Colonic mucosa (tissue), 4 donors: Measurements from ENCODE around the gene CD101. TPM values are rescaled to one million over a fixed set of nuclear protein-coding genes. Genes with fewer than 3 reads are reported as not detected.

Source experiments
- DNase-seq: peaks from one replicate; pipeline ENCODE4 v3.0.0-alpha.2; 2020
- H3K27ac ChIP-seq: fragments of 200-600 bp; one replicate; pipeline ENCODE4 v1.8.0; 2021
- H3K27me3 ChIP-seq: fragments of 200-600 bp; one replicate; pipeline ENCODE4 v1.8.0; 2021
- H3K36me3 ChIP-seq: fragments of 200-600 bp; one replicate; pipeline ENCODE4 v1.8.0; 2021
- H3K4me1 ChIP-seq: fragments of 200-600 bp; one replicate; pipeline ENCODE4 v1.8.0; 2021; ENCODE audit warnings: mild to moderate bottlenecking
- H3K4me3 ChIP-seq: fragments of 200-600 bp; one replicate; pipeline ENCODE4 v1.8.0; 2021
- H3K9ac ChIP-seq, 2 donors: one replicate each; pipeline ENCODE4 v1.7.0; 2013; ENCODE audit warnings: control low read depth in 2 of 2, low read depth in 2 of 2, low read length in 2 of 2
- H3K9me3 ChIP-seq: fragments of 200-600 bp; one replicate; pipeline ENCODE4 v1.8.0; 2021
- CTCF ChIP-seq: fragments of 200-600 bp; IDR thresholded peaks from one replicate; pipeline ENCODE4 v1.8.0; 2022; ENCODE audit warnings: antibody characterized with exemption, mild to moderate bottlenecking
- intact Hi-C: fragments of 100-400 bp; cut with DNase I; formaldehyde crosslinking; loops from one replicate; pipeline ENCODE4 v1.14.1; 2022
- total RNA-seq, 2 donors: library from RNA; stranded (reverse); fragmentation: NEBNext Ultra II Directional in 1 of 2; extraction: Animal tissue kit (Norgen Biotek cat#: 25700) in 1 of 2; gene quantifications; one replicate each; pipeline ENCODE4 v1.2.1, GENCODE V29; 2021
- donor health status: healthy.
- donor health status: DM: no; HTN: no; CAD: no.
- donor health status: DM: no; HTN: no; CAD: no.

Gene CD101
- total RNA-seq, 2 donors from 2014 or later: 1.8 to 1.9 TPM

GRCh38 chr1:117049857-117050256 lies 48.3 kb downstream of the CD101 start:
- no peak overlapping the region for H3K4me3 ChIP-seq
- no peak for DNase-seq
- no peak for TF ChIP-seq CTCF
- intact Hi-C loops: loop anchor here (10.0 kb wide), 2 partner anchors 65 to 195 kb away; no protein-coding TSS in a partner anchor
- H3K9me3 ChIP-seq: no peaks in the 10 kb centered on the region
- H3K36me3 ChIP-seq: no peaks in the 10 kb centered on the region
- no peaks in the 10 kb centered on the region for H3K27me3 ChIP-seq
- H3K9ac ChIP-seq: no peak overlapping the region
- H3K4me1 ChIP-seq: no peaks in the 10 kb centered on the region
- H3K27ac ChIP-seq: no peak overlapping the region

GRCh38 chr1:117051224-117052064 lies 49.9 kb downstream of the CD101 start:
- DNase-seq: peak; percentile 69
- Histone ChIP-seq H3K36me3 (no peaks in the 10 kb centered on the region), H3K27ac (peak overlapping the region; percentile 64), H3K4me3 (no peak overlapping the region), H3K9ac (peak overlapping the region in 1 of 2 donors; percentile 36), H3K4me1 (no peaks in the 10 kb centered on the region), H3K9me3 (no peaks in the 10 kb centered on the region), H3K27me3 (no peaks in the 10 kb centered on the region)
- intact Hi-C loops: loop anchor here (10.0 kb wide), 2 partner anchors 67 to 197 kb away; no protein-coding TSS in a partner anchor
- no peak for TF ChIP-seq CTCF

- Histone ChIP-seq H3K27ac (no peak overlapping the region), H3K9ac (no peak overlapping the region), H3K9me3 (no peaks in the 10 kb centered on the region), H3K27me3 (no peaks in the 10 kb centered on the region), H3K4me3 (no peak overlapping the region), H3K36me3 (no peaks in the 10 kb centered on the region), H3K4me1 (no peaks in the 10 kb centered on the region)
- intact Hi-C loops: loop anchor here (10.0 kb wide), 2 partner anchors 69 to 199 kb away; no protein-coding TSS in a partner anchor
- no peak for DNase-seq
- TF ChIP-seq CTCF: no peak
Observed at GRCh38 chr1:117054068-117054467, 52.5 kb downstream of the CD101 start.

- H3K4me1 ChIP-seq: no peaks in the 10 kb centered on the region
- H3K9ac ChIP-seq: peak overlapping the region in 1 of 2 donors; percentile 97
- no peak for DNase-seq
- H3K9me3 ChIP-seq: no peaks in the 10 kb centered on the region
- no peaks in the 10 kb centered on the region for H3K36me3 ChIP-seq
- H3K27me3 ChIP-seq: no peaks in the 10 kb centered on the region
- intact Hi-C loops: loop anchor here (5.0 to 10.0 kb wide), 4 partner anchors 74 to 487 kb away; partner anchors contain the start of gene CD58
- peak overlapping the region; percentile 77 for H3K27ac ChIP-seq
- no peak for TF ChIP-seq CTCF
- peak overlapping the region; percentile 88 for H3K4me3 ChIP-seq
Observed at GRCh38 chr1:117058810-117059209, 57.2 kb downstream of the CD101 start.

GRCh38 chr1:117059334-117059677 lies 57.7 kb downstream of the CD101 start:
- TF ChIP-seq CTCF: no peak
- intact Hi-C loops: loop anchor here (5.0 to 10.0 kb wide), 4 partner anchors 75 to 487 kb away; partner anchors contain the start of gene CD58
- H3K9me3 ChIP-seq: no peaks in the 10 kb centered on the region

More at GRCh38 chr1:117059334-117059677, 57.7 kb downstream of the CD101 start:
- Histone ChIP-seq H3K27ac (peak overlapping the region; percentile 77), H3K4me1 (no peaks in the 10 kb centered on the region), H3K36me3 (no peaks in the 10 kb centered on the region), H3K4me3 (peak overlapping the region; percentile 88), H3K27me3 (no peaks in the 10 kb centered on the region), H3K9ac (peak overlapping the region; percentile 67 to 97)
- DNase-seq: peak; percentile 84
